Measurements from ENCODE around the gene SYNE1.

DNA sequence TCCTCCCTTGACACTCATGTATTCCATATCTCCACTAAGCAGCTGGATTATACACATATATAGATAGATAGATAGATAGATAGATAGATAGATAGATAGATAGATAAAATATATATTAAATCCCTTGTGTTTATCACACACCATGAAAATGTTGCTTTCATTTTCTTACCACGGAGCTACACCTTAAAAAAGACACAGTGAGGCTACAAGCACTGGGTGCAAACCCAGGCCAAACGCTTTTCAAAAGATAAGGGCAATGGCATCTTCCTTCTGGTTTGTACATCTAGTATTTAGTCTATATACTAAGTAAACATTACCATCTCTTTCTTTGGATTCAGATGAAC lies 452.6 kb downstream of the SYNE1 start:
- TF ChIP-seq, protein P1, sequence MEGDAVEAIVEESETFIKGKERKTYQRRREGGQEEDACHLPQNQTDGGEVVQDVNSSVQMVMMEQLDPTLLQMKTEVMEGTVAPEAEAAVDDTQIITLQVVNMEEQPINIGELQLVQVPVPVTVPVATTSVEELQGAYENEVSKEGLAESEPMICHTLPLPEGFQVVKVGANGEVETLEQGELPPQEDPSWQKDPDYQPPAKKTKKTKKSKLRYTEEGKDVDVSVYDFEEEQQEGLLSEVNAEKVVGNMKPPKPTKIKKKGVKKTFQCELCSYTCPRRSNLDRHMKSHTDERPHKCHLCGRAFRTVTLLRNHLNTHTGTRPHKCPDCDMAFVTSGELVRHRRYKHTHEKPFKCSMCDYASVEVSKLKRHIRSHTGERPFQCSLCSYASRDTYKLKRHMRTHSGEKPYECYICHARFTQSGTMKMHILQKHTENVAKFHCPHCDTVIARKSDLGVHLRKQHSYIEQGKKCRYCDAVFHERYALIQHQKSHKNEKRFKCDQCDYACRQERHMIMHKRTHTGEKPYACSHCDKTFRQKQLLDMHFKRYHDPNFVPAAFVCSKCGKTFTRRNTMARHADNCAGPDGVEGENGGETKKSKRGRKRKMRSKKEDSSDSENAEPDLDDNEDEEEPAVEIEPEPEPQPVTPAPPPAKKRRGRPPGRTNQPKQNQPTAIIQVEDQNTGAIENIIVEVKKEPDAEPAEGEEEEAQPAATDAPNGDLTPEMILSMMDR (IDR thresholded peaks at IDR 0.05), result no peak
- no peak for TF ChIP-seq POLR2A (IDR thresholded peaks at IDR 0.05)
